Adrenal gland (tissue), 5 donors: ENCODE measurements around the gene ITPRIP.

Source experiments
- POLR2A ChIP-seq, 2 donors: fragments of 450-650 bp; IDR thresholded peaks; one replicate each; pipeline ENCODE4 v1.6.1; 2017; ENCODE audit warnings: antibody characterized with exemption in 2 of 2, mild to moderate bottlenecking in 2 of 2, moderate library complexity in 1 of 2
- TF ChIP-seq, protein P1 (sequence below), 6 experiments: fragments of 450-650 bp in 4 of 6; fragments of 200-600 bp in 2 of 6; sonication (generic) in 1 of 6; IDR thresholded peaks; 1 replicate in 5 of 6; 2 replicates in 1 of 6; pipeline versions ENCODE4 v1.5.1 to v1.8.0; 2016 to 2021; ENCODE audit warnings: antibody characterized with exemption in 6 of 6, mild to moderate bottlenecking in 2 of 6, moderate library complexity in 1 of 6
- donor health status: DM: no; HTN: no; CAD: no.

DNA sequence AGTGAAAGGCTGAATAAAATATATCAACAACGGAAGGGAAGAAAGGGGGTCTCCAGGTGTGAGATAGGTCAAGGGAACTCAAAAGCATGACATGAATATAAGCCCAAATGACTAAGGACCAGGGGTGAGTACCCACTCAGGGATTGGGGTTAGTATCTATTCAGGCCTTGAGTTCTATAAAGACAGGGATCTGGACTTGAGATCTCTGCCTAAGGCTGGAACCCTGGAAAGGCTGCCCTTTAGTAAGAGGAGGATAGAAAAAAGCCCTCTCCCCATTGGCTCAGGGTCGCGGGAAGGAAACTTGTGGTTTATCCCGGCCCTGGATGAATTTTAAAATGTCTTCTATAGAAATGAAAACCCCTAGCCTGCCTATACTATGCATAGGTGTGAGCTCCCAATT, 2.4 kb upstream of the ITPRIP start:
- TF ChIP-seq POLR2A (IDR thresholded peaks at IDR 0.05) = no peak
- TF ChIP-seq, protein P1, sequence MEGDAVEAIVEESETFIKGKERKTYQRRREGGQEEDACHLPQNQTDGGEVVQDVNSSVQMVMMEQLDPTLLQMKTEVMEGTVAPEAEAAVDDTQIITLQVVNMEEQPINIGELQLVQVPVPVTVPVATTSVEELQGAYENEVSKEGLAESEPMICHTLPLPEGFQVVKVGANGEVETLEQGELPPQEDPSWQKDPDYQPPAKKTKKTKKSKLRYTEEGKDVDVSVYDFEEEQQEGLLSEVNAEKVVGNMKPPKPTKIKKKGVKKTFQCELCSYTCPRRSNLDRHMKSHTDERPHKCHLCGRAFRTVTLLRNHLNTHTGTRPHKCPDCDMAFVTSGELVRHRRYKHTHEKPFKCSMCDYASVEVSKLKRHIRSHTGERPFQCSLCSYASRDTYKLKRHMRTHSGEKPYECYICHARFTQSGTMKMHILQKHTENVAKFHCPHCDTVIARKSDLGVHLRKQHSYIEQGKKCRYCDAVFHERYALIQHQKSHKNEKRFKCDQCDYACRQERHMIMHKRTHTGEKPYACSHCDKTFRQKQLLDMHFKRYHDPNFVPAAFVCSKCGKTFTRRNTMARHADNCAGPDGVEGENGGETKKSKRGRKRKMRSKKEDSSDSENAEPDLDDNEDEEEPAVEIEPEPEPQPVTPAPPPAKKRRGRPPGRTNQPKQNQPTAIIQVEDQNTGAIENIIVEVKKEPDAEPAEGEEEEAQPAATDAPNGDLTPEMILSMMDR (IDR thresholded peaks at IDR 0.05) = no peak
